H1 (cell line): ENCODE results near the gene RBM20. TPM values are rescaled to one million over a fixed set of nuclear protein-coding genes. Genes with fewer than 3 reads are reported as not detected.
A peak's percentile ranks its signal among the peaks of the same experiment; 100 is the strongest.

Experiments
- CTCF ChIA-PET: fragments of 300-600 bp; sonication (Branson Sonifier 250); formaldehyde crosslinking; loops from one replicate; lab custom pipeline; 2021; ENCODE audit not compliant: partially characterized antibody; lab: Charles Lee
- POLR2A ChIA-PET: fragments of 300-600 bp; sonication (Branson Sonifier 250); formaldehyde crosslinking; loops from one replicate; lab custom pipeline; 2021; ENCODE audit warnings: inconsistent platforms; ENCODE audit not compliant: partially characterized antibody; lab: Charles Lee
- DNase-seq, 2 experiments: peaks; one replicate each; pipeline versions ENCODE4 v3.0.0 to v3.0.0-alpha.2; 2010 to 2022; ENCODE audit warnings: low spot score in 2 of 2, low read depth in 1 of 2, mixed read lengths in 1 of 2
- FAIRE-seq: peaks from 2 replicates; lab custom pipeline; 2011; peaks lifted over from hg19 to GRCh38; lab: Jason Lieb, UNC
- H2AFZ ChIP-seq: 2 replicates; pipeline ENCODE4 v1.8.1; 2012; ENCODE audit warnings: low read length, inconsistent platforms
- H2AK5ac ChIP-seq: 2 replicates; pipeline ENCODE4 v1.6.1; 2013; ENCODE audit warnings: low read depth, low read length
- H2BK120ac ChIP-seq: replicated peaks from 2 replicates; pipeline ENCODE3; 2013; ENCODE audit warnings: low read depth, low read length, inconsistent platforms
- H2BK12ac ChIP-seq: 2 replicates; pipeline ENCODE4 v1.6.1; 2013; ENCODE audit warnings: low read depth, low read length
- H2BK15ac ChIP-seq: 2 replicates; pipeline ENCODE4 v1.6.1; 2013; ENCODE audit warnings: low read length
- H2BK20ac ChIP-seq: 2 replicates; pipeline ENCODE4 v1.6.1; 2013; ENCODE audit warnings: low read length
- H2BK5ac ChIP-seq: 2 replicates; pipeline ENCODE4 v1.6.1; 2013; ENCODE audit warnings: low read depth, low read length
- H3K14ac ChIP-seq: 2 replicates; pipeline ENCODE4 v1.6.1; 2013; ENCODE audit warnings: inconsistent platforms; ENCODE audit not compliant: insufficient read length
- H3K18ac ChIP-seq: 2 replicates; pipeline ENCODE4 v1.6.1; 2013; ENCODE audit warnings: low read length; ENCODE audit errors: extremely low read depth
- H3K23ac ChIP-seq: 2 replicates; pipeline ENCODE4 v1.6.1; 2013; ENCODE audit warnings: inconsistent platforms; ENCODE audit not compliant: insufficient read length
- H3K23me2 ChIP-seq: 2 replicates; pipeline ENCODE4 v1.6.1; 2013; ENCODE audit warnings: low read depth, low read length
- H3K27ac ChIP-seq: 2 replicates; pipeline ENCODE4 v1.6.1; 2011; ENCODE audit warnings: low read depth, low read length, inconsistent platforms
- H3K27me3 ChIP-seq, 4 experiments: replicated peaks in 1 of 4; 1 replicate in 1 of 4; 2 replicates in 3 of 4; pipeline versions ENCODE4 v1.6.1 to v1.8.1; 2011 to 2013; ENCODE audit warnings: low read length in 3 of 4, mild to moderate bottlenecking in 3 of 4, inconsistent platforms in 2 of 4, mixed read lengths in 2 of 4, moderate library complexity in 1 of 4; ENCODE audit not compliant: control insufficient read depth in 3 of 4, insufficient read depth in 3 of 4; ENCODE audit errors: extremely low read depth in 1 of 4
- H3K36me3 ChIP-seq, 4 experiments: 2 replicates each; pipeline versions ENCODE4 v1.6.1 to v1.8.1; 2011 to 2013; ENCODE audit warnings: mild to moderate bottlenecking in 4 of 4, low read length in 3 of 4, moderate library complexity in 2 of 4, control low read depth in 1 of 4, inconsistent platforms in 1 of 4; ENCODE audit not compliant: insufficient read depth in 4 of 4, control insufficient read depth in 2 of 4
- H3K4ac ChIP-seq: replicated peaks from 2 replicates; pipeline ENCODE3; 2013; ENCODE audit warnings: low read length, low read depth, mixed read lengths, inconsistent platforms; ENCODE audit not compliant: insufficient read length
- H3K4me1 ChIP-seq, 4 experiments: replicated peaks in 1 of 4; 1 replicate in 1 of 4; 2 replicates in 3 of 4; pipeline versions ENCODE4 v1.6.1 to v1.8.1; 2011 to 2013; ENCODE audit warnings: low read length in 3 of 4, inconsistent platforms in 2 of 4, mixed read lengths in 1 of 4; ENCODE audit not compliant: insufficient read depth in 4 of 4, control insufficient read depth in 3 of 4
- H3K4me2 ChIP-seq, 2 experiments: 2 replicates each; pipeline versions ENCODE4 v1.6.1 to v1.8.1; 2011 to 2013; ENCODE audit warnings: low read depth in 2 of 2, low read length in 2 of 2, control low read depth in 1 of 2, inconsistent platforms in 1 of 2, mild to moderate bottlenecking in 1 of 2; ENCODE audit not compliant: insufficient read depth in 1 of 2
- H3K4me3 ChIP-seq, 4 experiments: fragments of 200-600, 300-600 bp in 1 of 4; sonication (generic), shearing (Covaris generic), sonication (Bioruptor Twin) in 1 of 4; 2 replicates each; pipeline versions ENCODE4 v1.5.1 to v1.8.1; 2011 to 2016; ENCODE audit warnings: low read length in 4 of 4, low read depth in 3 of 4, control low read depth in 2 of 4, inconsistent platforms in 2 of 4, mild to moderate bottlenecking in 2 of 4, mixed read lengths in 1 of 4, moderate library complexity in 1 of 4; ENCODE audit not compliant: insufficient read depth in 2 of 4; ENCODE audit errors: extremely low read depth in 1 of 4
- H3K56ac ChIP-seq: replicated peaks from 2 replicates; pipeline ENCODE3; 2013; ENCODE audit warnings: low read depth, mild to moderate bottlenecking, mixed read lengths, low read length, inconsistent platforms; ENCODE audit not compliant: insufficient read length
- H3K79me1 ChIP-seq: 2 replicates; pipeline ENCODE4 v1.6.1; 2013; ENCODE audit warnings: low read depth, low read length, control low read depth
- H3K79me2 ChIP-seq, 2 experiments: 2 replicates each; pipeline versions ENCODE4 v1.6.1 to v1.8.1; 2012 to 2013; ENCODE audit warnings: low read length in 2 of 2, mild to moderate bottlenecking in 2 of 2, inconsistent platforms in 1 of 2; ENCODE audit not compliant: insufficient read depth in 2 of 2, control insufficient read depth in 1 of 2
- H3K9ac ChIP-seq, 4 experiments: replicated peaks in 1 of 4; 1 replicate in 1 of 4; 2 replicates in 3 of 4; pipeline versions ENCODE4 v1.6.1 to v1.8.1; 2011 to 2013; ENCODE audit warnings: low read depth in 3 of 4, low read length in 3 of 4, control low read depth in 2 of 4, mild to moderate bottlenecking in 2 of 4, moderate library complexity in 2 of 4, inconsistent platforms in 1 of 4; ENCODE audit errors: extremely low read depth in 1 of 4
- H3K9me3 ChIP-seq, 2 experiments: 2 replicates each; pipeline versions ENCODE4 v1.6.1 to v1.8.1; 2012 to 2013; ENCODE audit warnings: mild to moderate bottlenecking in 2 of 2, moderate library complexity in 2 of 2, control low read depth in 1 of 2, inconsistent platforms in 1 of 2, low read depth in 1 of 2, low read length in 1 of 2, mixed read lengths in 1 of 2; ENCODE audit not compliant: insufficient read depth in 2 of 2
- H4K20me1 ChIP-seq, 2 experiments: replicated peaks in 1 of 2; 2 replicates each; pipeline versions ENCODE3 to v1.8.1; 2011 to 2013; ENCODE audit warnings: inconsistent platforms in 2 of 2, low read length in 2 of 2, mild to moderate bottlenecking in 1 of 2; ENCODE audit not compliant: insufficient read depth in 2 of 2, control insufficient read depth in 1 of 2
- H4K5ac ChIP-seq: 2 replicates; pipeline ENCODE4 v1.6.1; 2013; ENCODE audit warnings: low read length, low read depth, mixed read lengths, inconsistent platforms; ENCODE audit not compliant: insufficient read length
- H4K8ac ChIP-seq: 2 replicates; pipeline ENCODE4 v1.8.0; 2013; ENCODE audit warnings: mild to moderate bottlenecking, moderate library complexity, low read length, inconsistent platforms; ENCODE audit not compliant: insufficient read depth; ENCODE audit errors: extremely low read depth
- H4K91ac ChIP-seq: replicated peaks from 2 replicates; pipeline ENCODE3; 2013; ENCODE audit warnings: low read length, mixed read lengths, inconsistent platforms; ENCODE audit not compliant: insufficient read length
- ASH2L ChIP-seq: fragments of 200-600, 300-600 bp; sonication (generic); IDR thresholded peaks from one replicate; pipeline ENCODE4 v1.7.1; 2017; ENCODE audit warnings: low read length
- EGR1 ChIP-seq: IDR thresholded peaks from 2 replicates; pipeline ENCODE4 v1.6.1; 2011; ENCODE audit warnings: low read depth, low read length, borderline replicate concordance
- KDM1A ChIP-seq: fragments of 200-600, 300-600 bp; sonication (generic); IDR thresholded peaks from 2 replicates; pipeline ENCODE4 v1.7.1; 2016; ENCODE audit warnings: mild to moderate bottlenecking, low read length, borderline replicate concordance
- MAX ChIP-seq: IDR thresholded peaks from 2 replicates; pipeline ENCODE4 v1.6.1; 2012; ENCODE audit warnings: inconsistent platforms
- NRF1 ChIP-seq: IDR thresholded peaks from 2 replicates; pipeline ENCODE4 v1.6.1; 2011; ENCODE audit warnings: mild to moderate bottlenecking, low read depth, low read length, improper control_type of control experiment
- PHF8 ChIP-seq: fragments of 200-600 bp; sonication (generic); conservative IDR thresholded peaks from 2 replicates; pipeline ENCODE4 v1.7.1; 2012; ENCODE audit warnings: low read depth, mild to moderate bottlenecking, inconsistent platforms, low read length, moderate library complexity
- POLR2A ChIP-seq, 2 experiments: IDR thresholded peaks; 1 replicate in 1 of 2; 2 replicates in 1 of 2; pipeline ENCODE4 v1.6.1; 2011; ENCODE audit warnings: low read depth in 2 of 2, low read length in 2 of 2, mild to moderate bottlenecking in 2 of 2; ENCODE audit errors: control extremely low read depth in 1 of 2
- POU5F1 ChIP-seq: IDR thresholded peaks from 2 replicates; pipeline ENCODE4 v1.6.1; 2011; ENCODE audit warnings: low read depth, mild to moderate bottlenecking, low read length, moderate library complexity
- RFX5 ChIP-seq: IDR thresholded peaks from 2 replicates; pipeline ENCODE4 v1.6.1; 2011; ENCODE audit warnings: low read depth, low read length, improper control_type of control experiment, borderline replicate concordance
- SP4 ChIP-seq: IDR thresholded peaks from 2 replicates; pipeline ENCODE4 v1.6.1; 2012; ENCODE audit warnings: low read length, inconsistent platforms
- WGBS, 2 experiments: shearing (Covaris generic) in 1 of 2; methylation state at CpG; one replicate each; pipeline versions ENCODE4 v1.1.6 to v1.1.7; 2013 to 2015; ENCODE audit warnings: low lambda C conversion rate in 2 of 2, mixed read lengths in 2 of 2, inconsistent platforms in 1 of 2, low coverage in 1 of 2, missing lambda C conversion rate in 1 of 2; ENCODE audit not compliant: insufficient replicate concordance in 2 of 2, insufficient coverage in 1 of 2, insufficient read length in 1 of 2; ENCODE audit errors: extremely low coverage in 1 of 2, missing lambda C conversion rate in 1 of 2; 5-methylcytosine and 5-hydroxymethylcytosine counted together
- polyA plus RNA-seq, 7 experiments: library from polyadenylated mRNA; depleted of rRNA in 3 of 7; stranded (reverse) in 5 of 7; unstranded in 2 of 7; fragments of >200 nt in 5 of 7; fragments of 200-250 nt in 2 of 7; gene quantifications; 1 replicate in 5 of 7; 2 replicates in 1 of 7; 4 replicates in 1 of 7; pipeline versions ENCODE4 v1.2.1 to v1.2.3, GENCODE V29; 2011 to 2013; ENCODE audit warnings: missing spikeins in 2 of 7, mixed read lengths in 2 of 7
- total RNA-seq: library from RNA; stranded (reverse); fragmentation: NEBNext Ultra II Directional; extraction: Animal tissue kit (Norgen Biotek cat#: 25700); gene quantifications from 2 replicates; pipeline ENCODE4 v1.2.1, GENCODE V29; 2021

The RBM20 gene
- total and polyA plus RNA-seq, 2 of the 8 experiments (the other 6 are each of a cell fraction or from before 2014, with no cell fraction given) = 0.05 to 0.63 TPM

- no peaks in the 10 kb centered on the region for H3K9me3 ChIP-seq
- H3K4me2 ChIP-seq = peak within 1 kb of the TSS; percentile 81 to 83
- WGBS, 2 experiments = 4% methylated on average over 40 of the region's 47 CpGs; no CpG with 5 or more reads in 1 of the 2 experiments
- H3K9ac ChIP-seq = peak within 1 kb of the TSS; percentile 62 to 88 (median 70)
- DNase-seq = peak; percentile 97 to 100
- ChIA-PET CTCF (interaction anchor here (0.7 to 0.9 kb wide), 4 partner anchors 17 to 1265 kb away, joined by 3 read pairs; no protein-coding TSS in a partner anchor), POLR2A (interaction anchor here (0.6 to 1.2 kb wide), 14 partner anchors 9 to 228 kb away, joined by 3 to 12 read pairs (median 4); partner anchors contain the start of genes BBIP1, RBM20 and SHOC2)
- H3K4ac ChIP-seq = peak within 1 kb of the TSS; percentile 2
- peaks cover 0 to 2% (median 0%) of the 10 kb centered on the region in 4 experiments; a peak in 2 of 8 replicates for H3K36me3 ChIP-seq
- peak; percentile 57 for FAIRE-seq
- peak within 1 kb of the TSS; percentile 88 for H4K91ac ChIP-seq
- H2AK5ac ChIP-seq = peak within 1 kb of the TSS; percentile 61
- no peak within 1 kb of the TSS for H3K23ac ChIP-seq
- peak within 1 kb of the TSS; percentile 97 for H2BK12ac ChIP-seq
- peak within 1 kb of the TSS; percentile 83 for H2BK20ac ChIP-seq
- no peak within 1 kb of the TSS for H3K14ac ChIP-seq
- H4K5ac ChIP-seq = peak within 1 kb of the TSS; percentile 68
- H3K79me1 ChIP-seq = no peaks in the 10 kb centered on the region
- no peaks in the 10 kb centered on the region for H3K27me3 ChIP-seq
- H2BK120ac ChIP-seq = peak within 1 kb of the TSS; percentile 9
- 0 out of 2 replicates have a peak within 1 kb of the TSS, but pooled peaks have one; percentile 73 for H2AFZ ChIP-seq
- peaks cover 4 to 12% (median 8%) of the 10 kb centered on the region in 4 experiments for H3K4me1 ChIP-seq
- peaks cover 0 to 11% of the 10 kb centered on the region in 2 experiments; a peak in 2 of 4 replicates for H3K79me2 ChIP-seq
- H4K20me1 ChIP-seq = no peaks in the 10 kb centered on the region
- H3K4me3 ChIP-seq = peak within 1 kb of the TSS; percentile 50 to 74 (median 64)
- peak within 1 kb of the TSS; percentile 98 for H3K18ac ChIP-seq
- peak within 1 kb of the TSS; percentile 86; the same call in 1 of the 2 replicates for H4K8ac ChIP-seq
- H2BK15ac ChIP-seq = peak within 1 kb of the TSS; percentile 65; the same call in 1 of the 2 replicates
- peak within 1 kb of the TSS; percentile 89 for H2BK5ac ChIP-seq
- peaks cover 2% of the 10 kb centered on the region; the same call in 1 of the 2 replicates for H3K23me2 ChIP-seq
- H3K56ac ChIP-seq = peak within 1 kb of the TSS; percentile 0
- H3K27ac ChIP-seq = peak within 1 kb of the TSS; percentile 78
- TF ChIP-seq NRF1 = peak; percentile 73
- TF ChIP-seq KDM1A = 0 out of 2 replicates have a peak, but pooled peaks have one; percentile 36
- TF ChIP-seq POU5F1 = no peak
- peak; percentile 90 for TF ChIP-seq MAX
- TF ChIP-seq PHF8 = 0 out of 2 replicates have a peak, but pooled peaks have one; percentile 11
- TF ChIP-seq EGR1 = peak; percentile 45; the same call in 1 of the 2 replicates
- peak; percentile 82 for TF ChIP-seq ASH2L
- no peak for TF ChIP-seq SP4
- peak; percentile 72 to 94 for TF ChIP-seq POLR2A (IDR thresholded peaks at IDR 0.05; ENCODE audit: control extremely low read depth in 1 of 2, low read depth in 2 of 2, low read length in 2 of 2)
- peak; percentile 90 for TF ChIP-seq RFX5
Observed at GRCh38 chr10:110871298-110872084, 227.4 kb downstream of the RBM20 start, which contains the start of gene PDCD4. Gene PDCD4, plus strand, starts transcription at chr10:110871928. Its CDS starts 4,100 bp downstream, at chr10:110876028.
